HEK293 (cell line): ENCODE data around the gene CDCA3.

ENCODE experiments used
- ATF2 ChIP-seq: fragments of 450-650 bp; formaldehyde crosslinking; IDR thresholded peaks from 2 replicates; pipeline ENCODE4 v1.5.1; 2016; ENCODE audit warnings: missing biosample characterization, missing genetic modification characterization, low read depth
- BCL11A ChIP-seq: fragments of 450-650 bp; formaldehyde crosslinking; IDR thresholded peaks from 2 replicates; pipeline ENCODE4 v1.5.1; 2016; ENCODE audit warnings: low read depth, missing biosample characterization, missing genetic modification characterization
- CTCF ChIP-seq: fragments of 450-650 bp; formaldehyde crosslinking; IDR thresholded peaks from 2 replicates; pipeline ENCODE4 v1.5.1; 2016; ENCODE audit warnings: missing biosample characterization, missing genetic modification characterization
- OSR2 ChIP-seq: fragments of 450-650 bp; formaldehyde crosslinking; IDR thresholded peaks from 2 replicates; pipeline ENCODE4 v1.5.1; 2016; ENCODE audit warnings: missing biosample characterization, missing genetic modification characterization
- ZBTB1 ChIP-seq: fragments of 450-650 bp; formaldehyde crosslinking; IDR thresholded peaks from 2 replicates; pipeline ENCODE4 v1.5.1; 2016; ENCODE audit warnings: missing biosample characterization, missing genetic modification characterization
- ZBTB21 ChIP-seq: fragments of 450-650 bp; formaldehyde crosslinking; IDR thresholded peaks from 2 replicates; pipeline ENCODE4 v1.5.1; 2017; ENCODE audit warnings: missing biosample characterization, missing genetic modification characterization
- ZNF184 ChIP-seq: fragments of 450-650 bp; IDR thresholded peaks from 2 replicates; pipeline ENCODE4 v1.5.1; 2018; ENCODE audit warnings: missing biosample characterization, mild to moderate bottlenecking, missing genetic modification characterization
- ZNF24 ChIP-seq: fragments of 450-650 bp; formaldehyde crosslinking; IDR thresholded peaks from 2 replicates; pipeline ENCODE4 v1.5.1; 2016; ENCODE audit warnings: missing biosample characterization, missing genetic modification characterization
- ZNF335 ChIP-seq: fragments of 450-650 bp; formaldehyde crosslinking; conservative IDR thresholded peaks from 2 replicates; pipeline ENCODE4 v1.5.1; 2016; ENCODE audit warnings: missing biosample characterization, missing genetic modification characterization
- ZNF747 ChIP-seq: fragments of 450-650 bp; formaldehyde crosslinking; IDR thresholded peaks from 2 replicates; pipeline ENCODE4 v1.5.1; 2016; ENCODE audit warnings: missing biosample characterization, missing genetic modification characterization
- TF ChIP-seq, protein P1 (sequence below): fragments of 450-650 bp; IDR thresholded peaks from 2 replicates; pipeline ENCODE4 v1.5.1; 2018; ENCODE audit warnings: missing biosample characterization, missing genetic modification characterization

GRCh38 chr12:6821591-6822425, 29.3 kb downstream of the CDCA3 start, which contains the start of gene GPR162:
- TF ChIP-seq BCL11A (no peak), ZNF335 (tag by site-specific recombination) (peak; percentile 66), CTCF (tag by site-specific recombination) (no peak), ZBTB21 (tag by site-specific recombination) (no peak; the same call in 1 of the 2 replicates), ZBTB1 (tag by site-specific recombination) (no peak), ATF2 (no peak), ZNF24 (tag by site-specific recombination) (0 out of 2 replicates have a peak, but pooled peaks have one; percentile 32), OSR2 (tag by site-specific recombination) (no peak), ZNF747 (tag by site-specific recombination) (no peak), ZNF184 (tag by site-specific recombination) (no peak)
- TF ChIP-seq, protein P1, sequence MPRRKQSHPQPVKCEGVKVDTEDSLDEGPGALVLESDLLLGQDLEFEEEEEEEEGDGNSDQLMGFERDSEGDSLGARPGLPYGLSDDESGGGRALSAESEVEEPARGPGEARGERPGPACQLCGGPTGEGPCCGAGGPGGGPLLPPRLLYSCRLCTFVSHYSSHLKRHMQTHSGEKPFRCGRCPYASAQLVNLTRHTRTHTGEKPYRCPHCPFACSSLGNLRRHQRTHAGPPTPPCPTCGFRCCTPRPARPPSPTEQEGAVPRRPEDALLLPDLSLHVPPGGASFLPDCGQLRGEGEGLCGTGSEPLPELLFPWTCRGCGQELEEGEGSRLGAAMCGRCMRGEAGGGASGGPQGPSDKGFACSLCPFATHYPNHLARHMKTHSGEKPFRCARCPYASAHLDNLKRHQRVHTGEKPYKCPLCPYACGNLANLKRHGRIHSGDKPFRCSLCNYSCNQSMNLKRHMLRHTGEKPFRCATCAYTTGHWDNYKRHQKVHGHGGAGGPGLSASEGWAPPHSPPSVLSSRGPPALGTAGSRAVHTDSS (tag by site-specific recombination), result no peak
